MM.1S (cell line): ENCODE results near the gene SNRNP48.
A peak's percentile ranks its signal among the peaks of the same experiment; 100 is the strongest.

Experiments
- DNase-seq: peaks from one replicate; pipeline ENCODE4 v3.0.0-alpha.2; 2015
- H2AFZ ChIP-seq: fragments of 300-600 bp; sonication (generic); 2 replicates; pipeline ENCODE4 v1.6.0; 2016; ENCODE audit warnings: antibody characterized with exemption, low read length
- H3F3A ChIP-seq: fragments of 300-600 bp; sonication (generic); 2 replicates; pipeline ENCODE4 v1.6.1; 2016; ENCODE audit warnings: mild to moderate bottlenecking, antibody characterized with exemption, low read length, moderate library complexity, mixed read lengths; ENCODE audit not compliant: insufficient read depth
- H3K27ac ChIP-seq: fragments of 300-600 bp; sonication (generic); 2 replicates; pipeline ENCODE4 v1.5.1; 2016; ENCODE audit warnings: mild to moderate bottlenecking, low read length
- H3K27me3 ChIP-seq: fragments of 300-600 bp; sonication (generic); replicated peaks from 2 replicates; pipeline ENCODE4 v1.6.0; 2016; ENCODE audit warnings: low read length; ENCODE audit not compliant: insufficient read depth
- H3K36me3 ChIP-seq: fragments of 300-600 bp; sonication (generic); replicated peaks from 2 replicates; pipeline ENCODE4 v1.6.1; 2016; ENCODE audit warnings: mild to moderate bottlenecking, low read length, mixed read lengths; ENCODE audit not compliant: insufficient read depth
- H3K4me1 ChIP-seq: fragments of 300-600 bp; sonication (generic); 2 replicates; pipeline ENCODE4 v1.6.1; 2016; ENCODE audit warnings: low read length, mixed read lengths
- H3K4me2 ChIP-seq: fragments of 300-600 bp; sonication (generic); 2 replicates; pipeline ENCODE4 v1.6.0; 2016; ENCODE audit warnings: low read depth, low read length
- H3K4me3 ChIP-seq: fragments of 300-600 bp; sonication (generic); 2 replicates; pipeline ENCODE4 v1.5.1; 2016; ENCODE audit warnings: low read length, mixed read lengths
- H3K79me2 ChIP-seq: fragments of 300-600 bp; sonication (generic); 2 replicates; pipeline ENCODE4 v1.6.1; 2016; ENCODE audit warnings: mixed run types, low read length, mixed read lengths
- H3K9ac ChIP-seq: fragments of 300-600 bp; sonication (generic); 2 replicates; pipeline ENCODE4 v1.6.1; 2016; ENCODE audit warnings: low read length, mixed read lengths
- H3K9me2 ChIP-seq: fragments of 300-600 bp; sonication (generic); replicated peaks from 2 replicates; pipeline ENCODE4 v1.6.1; 2016; ENCODE audit warnings: mild to moderate bottlenecking, low read length, mixed read lengths; ENCODE audit not compliant: insufficient read depth
- H3K9me3 ChIP-seq: fragments of 300-600 bp; sonication (generic); replicated peaks from 2 replicates; pipeline ENCODE4 v1.6.1; 2016; ENCODE audit warnings: mild to moderate bottlenecking, low read length, mixed read lengths; ENCODE audit not compliant: insufficient read depth
- H4K20me1 ChIP-seq: fragments of 300-600 bp; sonication (generic); 2 replicates; pipeline ENCODE4 v1.6.1; 2016; ENCODE audit warnings: mild to moderate bottlenecking, low read length, moderate library complexity, mixed read lengths; ENCODE audit not compliant: insufficient read depth
- EZH2 ChIP-seq: fragments of 300-600 bp; sonication (generic); optimal IDR thresholded peaks from 2 replicates; pipeline ENCODE3; 2017; ENCODE audit warnings: low read depth, mild to moderate bottlenecking, antibody characterized with exemption, low read length, mixed read lengths
- EZH2phosphoT487 ChIP-seq: fragments of 300-600 bp; sonication (generic); IDR thresholded peaks from 2 replicates; pipeline ENCODE4 v1.6.1; 2018; ENCODE audit warnings: antibody characterized with exemption, low read length
- TF ChIP-seq, protein P1 (sequence below): fragments of 300-600 bp; sonication (generic); IDR thresholded peaks from 2 replicates; pipeline ENCODE4 v1.5.1; 2016; ENCODE audit warnings: antibody characterized with exemption, low read length, mixed read lengths

The SNRNP48 gene

DNA sequence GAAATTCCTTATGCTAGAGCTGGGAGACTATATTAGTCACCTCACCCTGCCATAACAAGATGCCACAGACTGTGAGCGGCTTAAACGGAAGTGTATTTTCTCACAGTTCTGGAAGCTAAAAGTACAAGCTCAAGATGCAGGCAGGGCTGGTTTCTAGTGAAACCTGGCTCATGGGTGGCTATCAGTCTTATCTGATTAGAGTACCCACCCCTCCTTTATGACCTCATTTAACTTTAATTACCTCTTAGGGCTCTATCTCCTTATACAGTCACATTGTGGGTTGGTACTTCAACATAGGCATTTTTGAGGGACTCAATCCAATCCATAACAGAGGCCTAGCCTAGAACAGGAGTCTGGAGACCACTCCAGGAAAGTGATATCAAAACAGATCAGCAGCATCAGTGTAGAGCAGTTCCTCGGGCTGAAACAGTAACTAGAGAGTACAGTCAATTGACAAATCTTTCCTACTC is 2.3 kb upstream of the SNRNP48 start:
- H3K9ac ChIP-seq: no peak overlapping the region
- H3K27me3 ChIP-seq: no peaks in the 10 kb centered on the region
- H3F3A ChIP-seq: no peaks in the 10 kb centered on the region
- H3K79me2 ChIP-seq: peaks cover 27% of the 10 kb centered on the region
- no peak overlapping the region for H3K4me3 ChIP-seq
- no peaks in the 10 kb centered on the region for H4K20me1 ChIP-seq
- peaks cover 5% of the 10 kb centered on the region; the same call in 1 of the 2 replicates for H3K4me1 ChIP-seq
- no peak overlapping the region for H2AFZ ChIP-seq
- H3K4me2 ChIP-seq: no peak overlapping the region
- DNase-seq: no peak
- H3K36me3 ChIP-seq: no peaks in the 10 kb centered on the region
- H3K27ac ChIP-seq: no peak overlapping the region
- no peak for TF ChIP-seq EZH2
- TF ChIP-seq, protein P1, sequence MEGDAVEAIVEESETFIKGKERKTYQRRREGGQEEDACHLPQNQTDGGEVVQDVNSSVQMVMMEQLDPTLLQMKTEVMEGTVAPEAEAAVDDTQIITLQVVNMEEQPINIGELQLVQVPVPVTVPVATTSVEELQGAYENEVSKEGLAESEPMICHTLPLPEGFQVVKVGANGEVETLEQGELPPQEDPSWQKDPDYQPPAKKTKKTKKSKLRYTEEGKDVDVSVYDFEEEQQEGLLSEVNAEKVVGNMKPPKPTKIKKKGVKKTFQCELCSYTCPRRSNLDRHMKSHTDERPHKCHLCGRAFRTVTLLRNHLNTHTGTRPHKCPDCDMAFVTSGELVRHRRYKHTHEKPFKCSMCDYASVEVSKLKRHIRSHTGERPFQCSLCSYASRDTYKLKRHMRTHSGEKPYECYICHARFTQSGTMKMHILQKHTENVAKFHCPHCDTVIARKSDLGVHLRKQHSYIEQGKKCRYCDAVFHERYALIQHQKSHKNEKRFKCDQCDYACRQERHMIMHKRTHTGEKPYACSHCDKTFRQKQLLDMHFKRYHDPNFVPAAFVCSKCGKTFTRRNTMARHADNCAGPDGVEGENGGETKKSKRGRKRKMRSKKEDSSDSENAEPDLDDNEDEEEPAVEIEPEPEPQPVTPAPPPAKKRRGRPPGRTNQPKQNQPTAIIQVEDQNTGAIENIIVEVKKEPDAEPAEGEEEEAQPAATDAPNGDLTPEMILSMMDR: no peak
- no peak for TF ChIP-seq EZH2phosphoT487
- no peaks in the 10 kb centered on the region for H3K9me2 ChIP-seq
- no peaks in the 10 kb centered on the region for H3K9me3 ChIP-seq

DNA sequence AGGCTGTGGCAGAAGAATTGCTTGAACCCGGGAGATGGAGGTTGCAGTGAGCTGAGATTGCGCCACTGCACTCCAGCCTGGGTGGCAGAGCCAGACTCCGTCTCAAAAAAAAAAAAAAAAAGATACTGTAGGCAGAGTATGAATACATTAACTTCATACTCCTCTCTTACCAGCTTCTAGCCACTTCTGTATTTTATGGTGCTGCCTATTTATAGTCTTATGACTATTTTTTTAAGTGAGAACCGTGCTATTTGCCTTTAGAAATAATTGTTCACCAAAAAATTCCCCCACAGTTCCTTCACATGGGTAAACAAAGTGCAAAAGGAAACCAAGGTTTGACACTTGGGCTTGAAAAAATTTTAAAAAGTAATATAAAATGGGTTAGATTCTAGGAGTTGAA is 1.5 kb upstream of the SNRNP48 start:
- H3K36me3 ChIP-seq: no peaks in the 10 kb centered on the region; the same call in 1 of the 2 replicates
- H2AFZ ChIP-seq: no peak overlapping the region
- H4K20me1 ChIP-seq: no peaks in the 10 kb centered on the region
- TF ChIP-seq EZH2 (no peak), EZH2phosphoT487 (no peak)
- TF ChIP-seq, protein P1: no peak
- H3K9me2 ChIP-seq: no peaks in the 10 kb centered on the region
- H3K9me3 ChIP-seq: no peaks in the 10 kb centered on the region
- peaks cover 32% of the 10 kb centered on the region for H3K79me2 ChIP-seq
- H3K4me3 ChIP-seq: no peak overlapping the region
- no peaks in the 10 kb centered on the region for H3F3A ChIP-seq
- H3K27me3 ChIP-seq: no peaks in the 10 kb centered on the region
- no peak overlapping the region for H3K4me2 ChIP-seq
- H3K9ac ChIP-seq: no peak overlapping the region
- H3K4me1 ChIP-seq: peaks cover 5% of the 10 kb centered on the region; the same call in 1 of the 2 replicates
- no peak overlapping the region for H3K27ac ChIP-seq
- DNase-seq: no peak

- no peaks in the 10 kb centered on the region for H3K9me3 ChIP-seq
- H3K4me3 ChIP-seq: peak overlapping the region; percentile 92; the same call in 1 of the 2 replicates
- H3K27ac ChIP-seq: no peak overlapping the region
- no peaks in the 10 kb centered on the region for H3K27me3 ChIP-seq
- H4K20me1 ChIP-seq: no peaks in the 10 kb centered on the region
- H3K4me2 ChIP-seq: peak overlapping the region; percentile 64
- H3K4me1 ChIP-seq: peaks cover 5% of the 10 kb centered on the region; the same call in 1 of the 2 replicates
- H3K36me3 ChIP-seq: peaks cover 2% of the 10 kb centered on the region; the same call in 1 of the 2 replicates
- no peaks in the 10 kb centered on the region for H3K9me2 ChIP-seq
- H3F3A ChIP-seq: no peaks in the 10 kb centered on the region
- H2AFZ ChIP-seq: peak overlapping the region; percentile 96; the same call in 1 of the 2 replicates
- DNase-seq: no peak
- peaks cover 32% of the 10 kb centered on the region for H3K79me2 ChIP-seq
- TF ChIP-seq EZH2 (no peak), EZH2phosphoT487 (no peak)
- TF ChIP-seq, protein P1: no peak
- no peak overlapping the region; the same call in 1 of the 2 replicates for H3K9ac ChIP-seq
These were observed 777 bp upstream of the SNRNP48 start for GRCh38 chr6:7589221-7589620.
